Osteoblast (primary cell): ENCODE data around the gene ELP4. TPM values are rescaled to one million over a fixed set of nuclear protein-coding genes. Genes with fewer than 3 reads are reported as not detected.

Experiments used
- DNase-seq: peaks from one replicate; pipeline ENCODE4 v3.0.0; 2011; ENCODE audit warnings: low spot score, mixed read lengths; ENCODE audit not compliant: insufficient read length; ENCODE audit errors: missing footprints
- H2AFZ ChIP-seq: 2 replicates; pipeline ENCODE4 v1.6.0; 2011; ENCODE audit warnings: mild to moderate bottlenecking, low read length
- H3K27ac ChIP-seq: 2 replicates; pipeline ENCODE4 v1.5.1; 2011; ENCODE audit warnings: mild to moderate bottlenecking, low read depth, low read length, moderate library complexity
- H3K27me3 ChIP-seq: 2 replicates; pipeline ENCODE4 v1.6.0; 2012; ENCODE audit warnings: mild to moderate bottlenecking, control low read depth, inconsistent platforms, low read length, moderate library complexity; ENCODE audit not compliant: insufficient read depth
- H3K36me3 ChIP-seq: 2 replicates; pipeline ENCODE4 v1.5.1; 2011; ENCODE audit warnings: mild to moderate bottlenecking, low read length, control low read depth, moderate library complexity; ENCODE audit not compliant: insufficient read depth
- H3K4me1 ChIP-seq: 2 replicates; pipeline ENCODE4 v1.5.1; 2011; ENCODE audit warnings: mild to moderate bottlenecking, low read length, control low read depth, moderate library complexity; ENCODE audit not compliant: insufficient read depth
- H3K4me2 ChIP-seq: 2 replicates; pipeline ENCODE4 v1.6.0; 2011; ENCODE audit warnings: mild to moderate bottlenecking, low read length; ENCODE audit not compliant: insufficient read depth
- H3K4me3 ChIP-seq: fragments of 200-600 bp; sonication (generic); 3 replicates; pipeline ENCODE4 v1.5.1; 2012; ENCODE audit warnings: mild to moderate bottlenecking, low read length, inconsistent platforms; ENCODE audit not compliant: insufficient read depth
- H3K79me2 ChIP-seq: 2 replicates; pipeline ENCODE4 v1.6.0; 2012; ENCODE audit warnings: mild to moderate bottlenecking, low read length, control low read depth, inconsistent platforms; ENCODE audit not compliant: insufficient read depth
- H3K9me3 ChIP-seq: 2 replicates; pipeline ENCODE4 v1.5.1; 2011; ENCODE audit warnings: low read depth, low read length, control low read depth
- H4K20me1 ChIP-seq: 2 replicates; pipeline ENCODE4 v1.6.0; 2012; ENCODE audit warnings: mild to moderate bottlenecking, low read length, control low read depth; ENCODE audit not compliant: insufficient read depth
- CTCF ChIP-seq: IDR thresholded peaks from 2 replicates; pipeline ENCODE4 v1.5.1; 2011; ENCODE audit warnings: mild to moderate bottlenecking, low read depth, low read length, moderate library complexity; ENCODE audit errors: extremely low read depth
- total RNA-seq: library from RNA; depleted of rRNA; stranded (reverse); fragments of >200 nt; gene quantifications from 2 replicates; pipeline ENCODE4 v1.2.3, GENCODE V29; 2012

Gene ELP4
- total RNA-seq, 1 donor = 16.3 TPM

- no peak for TF ChIP-seq CTCF
- no peaks in the 10 kb centered on the region for H3K36me3 ChIP-seq
- peaks cover 8% of the 10 kb centered on the region for H3K4me1 ChIP-seq
- no peak overlapping the region for H3K27ac ChIP-seq
- no peaks in the 10 kb centered on the region for H3K27me3 ChIP-seq
- no peaks in the 10 kb centered on the region for H3K79me2 ChIP-seq
- no peak overlapping the region for H3K4me3 ChIP-seq
- no peaks in the 10 kb centered on the region for H3K9me3 ChIP-seq
- no peak overlapping the region for H2AFZ ChIP-seq
- no peak overlapping the region for H3K4me2 ChIP-seq
- DNase-seq = no peak
- no peaks in the 10 kb centered on the region for H4K20me1 ChIP-seq
Measured at GRCh38 chr11:31699066-31699465, 189.5 kb downstream of the ELP4 start.

DNA sequence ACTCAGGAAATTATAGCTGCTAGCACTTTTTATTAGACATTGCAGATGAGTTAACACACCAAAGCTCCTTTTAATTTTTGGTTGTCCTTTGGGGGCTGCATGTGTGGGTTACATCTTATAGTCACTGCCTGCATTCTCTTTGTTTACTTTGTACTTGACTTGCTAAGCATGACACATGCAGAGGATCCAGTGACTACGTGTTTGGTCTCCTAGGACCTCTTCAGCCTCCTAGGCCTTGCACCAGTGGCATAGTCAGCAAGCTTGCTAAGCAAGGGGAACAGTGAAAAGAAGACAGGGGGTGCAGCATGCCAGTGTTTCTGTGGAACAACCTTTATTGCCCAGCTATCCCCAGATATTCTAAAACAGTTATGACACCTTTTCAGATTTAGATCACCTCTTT, 193.4 kb downstream of the ELP4 start:
- no peaks in the 10 kb centered on the region for H3K9me3 ChIP-seq
- H3K4me2 ChIP-seq = no peak overlapping the region
- H3K4me1 ChIP-seq = peaks cover 8% of the 10 kb centered on the region
- H3K79me2 ChIP-seq = no peaks in the 10 kb centered on the region
- H4K20me1 ChIP-seq = no peaks in the 10 kb centered on the region
- no peak for TF ChIP-seq CTCF
- H3K27me3 ChIP-seq = no peaks in the 10 kb centered on the region
- peak; percentile 47 for DNase-seq
- H3K27ac ChIP-seq = no peak overlapping the region
- H2AFZ ChIP-seq = no peak overlapping the region
- no peaks in the 10 kb centered on the region for H3K36me3 ChIP-seq
- H3K4me3 ChIP-seq = no peak overlapping the region

DNA sequence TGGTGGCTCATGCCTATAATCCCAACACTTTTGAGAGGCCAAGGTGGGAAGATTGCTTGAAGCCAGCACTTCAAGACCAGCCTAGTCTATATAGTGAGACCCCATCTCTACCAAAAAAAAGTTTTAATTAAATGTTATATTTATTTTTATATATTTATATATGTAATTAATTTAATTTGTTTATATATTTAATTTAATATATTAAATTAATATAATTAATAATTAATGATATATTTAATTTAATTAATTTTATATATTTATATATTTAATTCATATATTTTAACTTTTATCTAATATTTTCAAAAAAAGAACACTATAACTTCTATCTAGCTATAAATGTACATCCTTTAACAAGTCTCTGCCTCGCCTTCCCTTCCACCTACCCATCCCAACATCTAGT, 196.8 kb downstream of the ELP4 start:
- no peak overlapping the region for H2AFZ ChIP-seq
- no peaks in the 10 kb centered on the region for H3K36me3 ChIP-seq
- H3K9me3 ChIP-seq = no peaks in the 10 kb centered on the region
- no peak overlapping the region for H3K4me2 ChIP-seq
- H3K79me2 ChIP-seq = no peaks in the 10 kb centered on the region
- peaks cover 8% of the 10 kb centered on the region for H3K4me1 ChIP-seq
- H3K27ac ChIP-seq = no peak overlapping the region
- no peaks in the 10 kb centered on the region for H4K20me1 ChIP-seq
- no peak overlapping the region for H3K4me3 ChIP-seq
- no peak for DNase-seq
- H3K27me3 ChIP-seq = no peaks in the 10 kb centered on the region
- TF ChIP-seq CTCF = no peak

- no peaks in the 10 kb centered on the region for H3K4me1 ChIP-seq
- H3K27ac ChIP-seq = no peak overlapping the region
- no peaks in the 10 kb centered on the region for H4K20me1 ChIP-seq
- no peaks in the 10 kb centered on the region for H3K9me3 ChIP-seq
- H3K4me3 ChIP-seq = no peak overlapping the region
- H2AFZ ChIP-seq = no peak overlapping the region
- H3K4me2 ChIP-seq = no peak overlapping the region
- DNase-seq = no peak
- no peaks in the 10 kb centered on the region for H3K79me2 ChIP-seq
- no peaks in the 10 kb centered on the region for H3K36me3 ChIP-seq
- no peak for TF ChIP-seq CTCF
- H3K27me3 ChIP-seq = no peaks in the 10 kb centered on the region
Measured at GRCh38 chr11:31711137-31711536, 201.6 kb downstream of the ELP4 start.
